Kidney glomerular epithelial cell (primary cell): ENCODE data around the gene ZNF343.

Experiments used
- DNase-seq: peaks from one replicate; lab custom pipeline; 2025; lab: John Stamatoyannopoulos, UW

The ZNF343 gene

DNA sequence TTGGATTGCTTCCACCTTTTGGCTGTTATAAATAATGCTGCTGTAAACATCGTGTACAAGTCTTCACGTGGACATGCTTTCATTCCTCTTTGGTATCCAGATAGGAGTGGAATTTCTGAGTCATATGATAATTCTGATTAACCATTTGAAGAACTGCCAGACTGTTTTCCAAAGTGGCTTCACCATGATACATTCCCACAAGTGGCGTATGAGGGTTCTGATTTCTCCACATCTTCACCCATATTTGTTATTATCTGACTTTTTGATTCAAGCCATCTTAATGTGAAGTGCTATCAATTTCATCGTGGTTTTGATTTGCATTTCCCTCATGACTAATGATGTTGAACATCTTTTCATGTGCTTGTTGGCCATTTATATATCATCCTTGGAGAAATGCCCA, 35.2 kb downstream of the ZNF343 start:
- DNase-seq, result peak; percentile 17

DNA sequence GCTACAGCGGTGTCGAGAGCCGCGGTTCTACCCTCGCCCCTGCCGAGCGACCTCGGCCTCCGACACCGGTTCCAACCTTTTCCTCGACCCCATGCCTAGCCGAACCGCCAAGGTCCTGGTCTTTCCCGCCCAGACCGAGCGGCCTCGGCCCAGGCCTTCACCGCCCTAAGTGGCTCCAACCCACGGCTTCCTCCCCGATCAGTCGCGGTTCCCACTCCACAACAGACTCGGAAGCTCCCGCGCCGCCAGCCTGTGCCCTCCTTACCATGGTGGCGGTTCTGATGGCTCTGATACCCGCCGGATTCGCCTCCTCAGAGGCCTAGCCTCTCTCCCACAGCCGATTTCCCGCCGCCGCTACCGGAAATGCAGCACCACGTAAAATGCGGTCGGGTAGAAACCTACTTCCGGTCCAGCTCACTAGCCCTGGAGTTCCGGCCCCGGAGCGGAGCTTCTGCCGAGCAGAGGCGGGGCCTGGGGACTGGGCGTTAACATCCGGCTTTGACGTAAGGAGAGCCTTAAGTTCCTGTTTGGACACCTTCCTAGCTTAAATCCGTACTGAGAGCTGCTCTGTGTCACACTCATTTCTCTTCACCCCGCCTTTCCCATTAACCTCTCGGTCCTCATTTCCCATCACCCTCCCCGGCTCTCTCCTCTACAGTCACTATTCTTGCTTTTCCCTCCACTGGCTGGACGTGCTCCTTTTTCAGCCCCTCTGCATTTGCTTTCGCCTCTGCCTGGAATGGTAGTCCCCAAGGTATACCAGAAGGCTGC, 38.1 kb downstream of the ZNF343 start, which contains the start of gene SNRPB:
Gene SNRPB, minus strand, starts transcription at position 367 of the 771 bp plus-strand sequence. Its CDS starts 99 bp downstream, at position 268.
- peak; percentile 93 for DNase-seq

DNA sequence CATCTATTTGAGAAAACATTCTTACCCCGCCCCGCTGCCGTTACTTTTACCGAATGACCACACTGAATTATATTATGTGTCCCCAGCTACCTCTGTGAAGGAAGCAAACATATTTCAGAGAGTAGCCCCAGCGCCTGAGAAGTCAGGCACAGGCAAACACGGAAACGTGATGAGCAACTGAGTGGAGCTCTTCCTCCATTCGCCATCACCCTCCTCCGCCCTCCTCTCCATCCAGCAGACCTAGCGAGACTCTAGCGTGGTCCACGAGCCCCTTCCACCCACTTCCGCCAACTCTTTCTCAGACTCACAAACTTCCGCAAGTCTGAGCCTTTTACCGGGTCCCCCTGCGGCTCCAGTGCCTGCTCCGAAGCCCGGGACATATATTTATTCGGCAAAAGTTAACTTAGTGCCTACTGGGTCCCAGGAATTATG, 38.7 kb downstream of the ZNF343 start:
- DNase-seq, result no peak

DNA sequence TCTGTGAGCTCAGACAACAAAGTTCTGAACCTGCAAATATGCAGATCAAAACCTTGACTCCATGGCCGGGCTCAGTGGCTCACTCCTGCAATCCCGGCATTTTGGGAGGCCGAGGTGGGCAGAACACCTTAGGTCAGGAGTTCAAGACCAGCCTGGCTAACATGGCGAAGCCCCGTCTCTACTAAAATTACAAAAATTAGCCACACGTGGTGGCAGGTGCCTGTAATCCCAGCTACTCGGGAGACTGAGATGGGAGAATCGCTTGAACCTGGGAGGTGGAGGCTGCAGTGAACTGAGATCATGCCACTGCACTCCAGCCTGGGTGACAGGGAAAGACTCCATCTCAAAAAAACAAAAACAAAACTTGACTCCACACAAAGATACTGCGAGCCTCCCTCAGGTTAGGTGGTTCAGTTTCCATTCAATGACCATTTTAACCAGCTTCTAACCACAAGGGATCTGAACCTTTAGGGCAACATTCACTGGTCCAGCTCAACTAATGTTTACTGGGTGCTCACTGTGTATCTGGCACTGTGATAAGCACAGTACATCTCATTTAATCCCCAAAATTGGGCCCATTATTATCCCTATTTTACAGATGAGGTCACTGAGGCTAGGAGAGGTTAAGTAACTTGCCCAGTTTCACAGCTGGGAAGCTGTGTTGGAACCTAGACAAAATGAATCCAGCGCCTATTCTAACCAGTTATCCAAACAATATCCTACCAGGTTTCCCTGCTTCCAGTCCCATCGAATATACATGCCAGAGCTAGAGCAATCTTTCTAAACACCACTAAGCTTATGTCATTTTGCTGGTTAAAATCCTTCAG, 39.9 kb downstream of the ZNF343 start:
- DNase-seq, result no peak

DNA sequence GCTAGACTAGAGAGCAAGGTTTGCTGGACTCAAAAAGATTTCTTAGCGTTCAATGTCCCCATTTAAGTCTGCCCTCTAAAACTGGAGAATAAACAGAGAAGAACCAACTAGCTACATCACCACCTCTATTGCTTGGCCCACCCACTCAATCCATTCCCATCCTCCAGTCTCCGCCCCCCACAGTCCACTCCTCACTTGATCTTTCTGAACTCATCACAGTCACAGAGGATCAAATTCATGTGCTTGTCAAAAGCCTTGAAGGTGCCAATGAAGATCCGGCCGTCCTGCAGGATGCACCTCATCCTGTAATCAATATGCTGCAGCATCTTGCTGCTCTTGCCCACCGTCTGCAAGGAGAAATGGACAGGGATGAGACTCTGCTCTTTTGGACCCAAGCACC, 41.3 kb downstream of the ZNF343 start:
- no peak for DNase-seq

DNA sequence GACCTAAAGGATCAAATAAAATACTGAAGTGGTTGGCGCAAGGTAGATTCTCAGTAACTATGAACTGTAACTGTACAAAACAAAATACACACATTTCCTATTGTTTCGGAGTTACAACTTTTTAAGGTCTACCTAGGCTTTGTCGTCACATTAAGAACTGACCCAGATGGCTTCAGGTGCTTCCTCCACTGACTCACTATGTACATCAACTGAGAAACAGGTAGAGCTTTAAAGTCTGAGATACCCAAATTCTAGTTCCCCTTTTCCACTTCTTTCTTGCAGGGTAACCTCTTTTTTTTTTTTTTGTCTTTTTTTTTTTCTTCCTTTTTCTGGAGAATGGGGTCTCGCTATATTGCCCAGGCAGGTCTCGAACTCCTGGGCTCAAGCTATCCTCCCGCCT, 43.6 kb downstream of the ZNF343 start:
- no peak for DNase-seq

DNA sequence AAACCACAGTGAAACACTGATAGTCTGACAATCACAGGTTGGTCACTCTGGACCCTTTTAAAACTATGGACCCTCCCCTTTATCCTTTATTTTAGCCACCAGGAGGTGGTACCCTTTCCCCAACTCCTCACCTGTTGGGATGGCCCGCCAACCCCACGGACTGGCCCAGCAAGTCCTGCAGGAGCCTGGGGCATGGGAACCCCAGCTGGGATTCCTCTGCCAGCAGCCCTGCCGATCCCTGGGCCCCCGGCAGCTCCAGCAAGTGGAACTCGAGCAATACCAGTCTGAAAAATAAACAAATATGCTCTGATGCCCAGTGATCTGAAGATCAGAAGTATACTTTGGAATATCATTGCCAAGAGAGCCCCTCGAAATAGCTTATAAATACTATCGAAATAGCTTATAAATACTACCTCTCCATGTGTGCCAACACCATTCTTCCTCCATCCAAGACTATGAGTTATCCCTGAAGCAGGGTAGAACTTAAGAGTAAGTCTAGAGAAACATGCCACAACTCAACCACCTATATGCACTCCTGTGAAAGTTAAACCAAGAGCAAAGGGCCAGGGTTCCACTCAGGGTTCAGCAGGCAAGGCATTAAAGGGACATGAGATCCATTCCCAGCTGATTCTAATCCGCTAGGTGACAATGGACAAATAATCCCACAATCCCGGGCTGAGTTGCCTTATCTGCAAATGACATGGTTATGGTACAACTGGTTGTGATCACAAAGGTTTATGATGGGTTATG, 44.9 kb downstream of the ZNF343 start:
- DNase-seq, result no peak

DNA sequence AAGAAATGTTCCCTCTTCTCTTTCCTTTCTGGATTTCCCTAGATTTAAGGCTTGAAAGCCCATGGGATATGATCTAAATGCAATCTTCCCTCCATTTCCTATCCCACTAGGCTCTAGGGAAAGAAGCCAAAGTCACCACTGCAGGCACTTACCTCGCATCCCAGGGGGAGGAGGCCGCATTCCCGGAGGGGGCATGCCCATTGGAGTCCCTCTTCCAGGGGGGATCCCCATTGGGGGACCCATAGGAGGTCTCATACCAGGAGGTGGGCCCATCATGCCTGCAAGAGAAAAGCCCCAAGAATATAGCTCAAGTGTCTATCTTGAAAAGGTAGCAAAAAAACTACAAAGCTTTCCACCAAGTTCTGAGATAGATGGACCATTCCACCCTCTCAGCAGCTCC, 46.2 kb downstream of the ZNF343 start:
- DNase-seq, result no peak

DNA sequence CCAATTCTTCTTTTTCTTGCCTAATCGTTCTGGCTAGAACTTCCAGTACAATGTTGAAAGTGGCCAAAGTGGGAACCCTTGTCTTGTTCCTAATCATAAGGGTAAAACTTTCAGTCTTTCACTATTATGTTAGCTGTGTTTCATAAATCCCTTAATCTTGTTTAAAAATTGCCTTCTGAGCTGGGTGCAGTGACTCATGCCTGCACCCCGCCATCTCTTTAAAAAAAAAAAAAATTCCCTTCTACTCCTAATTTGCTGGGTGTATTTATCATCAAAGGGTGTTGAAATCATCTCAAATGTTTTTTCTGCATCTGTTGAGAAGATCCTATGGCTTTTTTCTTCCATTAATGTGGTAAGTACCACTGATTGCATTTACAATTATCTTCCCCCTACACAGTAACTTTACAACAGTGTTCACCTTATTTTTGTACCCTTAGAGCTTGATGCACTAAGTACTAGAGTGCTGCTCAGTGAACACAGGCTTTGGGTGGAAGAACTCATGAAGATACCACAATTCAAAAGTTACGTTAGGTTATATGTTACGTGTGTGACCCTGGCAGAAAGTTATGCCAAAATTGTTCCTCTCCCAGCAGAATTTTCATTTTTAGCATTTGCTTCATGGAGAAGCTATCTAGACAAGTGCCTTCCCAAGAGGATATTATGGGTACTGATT, 47.8 kb downstream of the ZNF343 start:
- no peak for DNase-seq

DNA sequence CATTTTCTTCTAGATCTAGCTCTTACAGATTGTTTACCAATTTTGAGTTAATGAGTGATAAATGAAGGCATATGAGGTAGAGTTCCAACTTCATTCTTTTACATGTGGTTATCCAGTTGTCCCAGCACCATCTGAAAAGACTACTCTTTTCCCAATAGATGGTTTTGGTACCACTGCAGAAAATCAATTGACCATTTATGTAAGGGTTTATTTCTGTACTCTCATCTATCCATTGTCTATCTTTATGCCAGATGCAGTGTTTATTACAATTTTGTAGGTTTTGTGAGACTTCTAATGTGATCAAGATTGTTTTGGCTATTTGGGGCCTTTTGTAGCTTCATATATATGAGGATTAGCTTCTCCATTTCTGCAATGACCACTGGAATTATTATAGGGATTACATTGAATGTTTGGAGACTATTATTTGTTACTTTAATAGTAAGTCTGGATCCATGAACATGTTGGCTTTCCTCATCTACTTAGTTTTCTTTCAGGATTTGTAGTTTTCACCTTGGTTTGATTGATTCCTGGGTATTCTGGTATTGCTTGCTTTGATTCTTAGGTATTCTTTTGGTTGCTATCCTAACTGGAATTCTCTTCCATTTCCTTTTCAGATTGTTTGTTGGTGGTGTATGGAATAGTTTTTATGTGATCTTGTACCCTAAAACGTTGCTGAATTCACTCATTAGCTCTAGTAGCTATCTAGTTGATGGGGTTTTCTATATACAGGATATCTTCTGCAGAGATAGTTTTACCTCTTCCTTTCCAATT, 48.5 kb downstream of the ZNF343 start:
- DNase-seq, result no peak

DNA sequence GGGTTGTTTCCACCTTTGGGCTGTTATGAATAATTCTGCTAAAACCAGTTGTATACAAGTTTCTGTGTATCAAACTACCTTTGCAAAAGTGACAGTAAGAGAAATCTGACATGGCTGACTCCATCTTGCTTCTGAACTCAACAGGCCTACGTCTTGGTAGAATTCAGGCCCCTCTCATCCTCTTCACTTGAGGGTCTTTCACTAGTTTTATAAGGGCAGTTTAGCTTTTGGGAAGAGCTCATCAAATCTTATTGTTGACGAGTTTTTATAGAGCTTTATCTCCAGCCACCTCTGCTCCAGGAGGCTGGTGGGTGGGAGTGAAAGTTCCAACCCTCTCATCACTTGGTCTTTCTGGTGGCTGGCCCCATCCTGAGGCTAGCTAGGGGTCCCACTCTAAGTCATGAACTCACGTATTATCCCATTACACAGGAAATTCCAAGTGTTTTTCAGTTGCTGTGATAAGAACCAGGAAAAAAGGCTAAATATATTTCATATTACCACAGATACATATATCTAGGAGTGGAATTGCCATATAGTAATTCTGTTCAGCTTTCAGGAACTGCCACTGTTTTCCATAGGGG, 49.7 kb downstream of the ZNF343 start:
- DNase-seq, result no peak

DNA sequence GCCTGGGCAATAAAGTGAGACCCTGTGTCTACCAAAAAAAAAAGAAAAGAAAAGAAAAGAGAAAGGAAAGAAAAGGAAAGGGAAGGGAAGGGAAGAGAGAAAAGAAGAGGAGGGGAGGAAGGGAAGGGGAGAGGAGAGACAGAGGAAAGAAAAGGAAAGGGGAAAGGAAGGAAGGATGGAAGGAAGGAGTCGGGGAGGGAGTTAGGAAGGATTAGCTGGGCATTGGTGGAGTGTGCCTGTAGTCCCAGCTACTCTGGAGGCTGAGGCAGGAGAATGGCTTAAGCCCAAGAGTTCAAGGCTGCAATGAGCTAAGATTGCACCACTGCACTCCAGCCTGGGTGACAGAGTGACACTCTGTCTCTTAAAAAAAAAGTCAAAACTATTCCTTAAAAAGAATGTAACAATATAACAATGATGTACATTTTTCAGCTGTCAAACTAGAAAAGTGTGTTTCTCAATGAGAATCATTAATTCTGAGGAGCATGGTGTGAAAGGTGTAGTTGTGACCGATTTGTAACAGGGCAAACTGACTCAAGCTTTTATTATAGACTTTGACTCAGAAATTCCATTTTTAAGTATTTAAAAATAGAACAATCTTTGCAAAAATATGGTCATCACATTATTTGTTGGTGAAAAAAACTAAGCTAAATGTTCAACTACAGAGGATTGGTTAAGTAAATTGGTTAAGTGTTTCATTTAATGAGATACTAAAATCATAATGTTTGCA, 52.8 kb downstream of the ZNF343 start:
- DNase-seq, result no peak

DNA sequence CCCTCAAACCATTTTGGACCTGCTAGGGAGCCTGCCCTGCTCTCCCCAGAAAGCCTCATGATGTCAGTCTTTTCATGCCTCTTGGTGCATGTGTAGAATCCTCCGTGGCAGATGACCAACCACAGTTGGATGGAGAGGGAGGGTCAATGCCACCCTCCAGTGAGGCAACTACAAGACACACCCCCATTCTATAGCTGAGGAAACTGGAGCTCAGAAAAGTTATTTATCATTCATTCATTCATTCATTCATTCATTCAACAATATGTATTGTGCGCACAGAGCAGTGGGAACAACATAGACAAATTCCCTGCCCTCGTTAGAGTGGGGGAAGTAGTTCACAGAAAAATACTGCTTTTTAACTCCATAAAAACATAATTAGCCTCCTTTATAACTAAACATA, 54.9 kb downstream of the ZNF343 start:
- DNase-seq, result no peak

DNA sequence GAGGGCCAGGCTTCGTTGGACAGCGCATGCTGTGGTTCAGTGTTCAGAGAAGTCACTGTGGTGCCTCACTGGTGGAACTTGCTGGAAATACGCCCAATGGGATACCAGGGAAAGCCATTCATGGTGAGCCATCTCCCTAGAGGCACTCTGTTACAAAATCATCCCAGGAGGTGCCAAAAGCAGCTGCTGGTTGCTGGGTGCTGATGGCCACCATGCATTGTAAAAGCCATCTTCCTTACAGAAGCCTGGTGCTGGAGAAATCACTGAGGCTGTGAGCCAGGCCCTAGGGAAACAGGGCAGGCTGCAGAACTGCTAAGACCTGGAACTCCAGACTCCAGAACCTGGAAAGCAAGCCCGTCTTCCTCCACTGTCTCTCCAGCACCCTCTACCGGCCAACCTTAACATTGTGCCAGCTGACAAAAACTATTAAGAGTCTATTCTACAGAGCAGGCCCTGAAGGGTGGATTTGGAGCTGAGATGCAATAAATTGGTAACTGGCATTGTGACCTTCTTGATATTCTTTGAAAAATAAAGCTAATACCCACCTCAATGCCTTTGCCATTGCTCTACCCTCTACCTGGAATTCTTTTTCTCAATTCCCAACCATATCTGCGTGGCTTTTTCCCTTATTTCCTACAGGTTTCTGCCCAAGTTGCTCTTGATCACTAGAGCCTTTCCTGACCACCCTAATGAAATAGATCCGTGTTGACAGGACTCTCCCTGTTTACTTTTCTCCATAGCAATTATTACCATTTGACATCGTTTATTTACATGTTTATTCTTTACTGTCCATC, 56.6 kb downstream of the ZNF343 start:
- DNase-seq, result peak; percentile 53

DNA sequence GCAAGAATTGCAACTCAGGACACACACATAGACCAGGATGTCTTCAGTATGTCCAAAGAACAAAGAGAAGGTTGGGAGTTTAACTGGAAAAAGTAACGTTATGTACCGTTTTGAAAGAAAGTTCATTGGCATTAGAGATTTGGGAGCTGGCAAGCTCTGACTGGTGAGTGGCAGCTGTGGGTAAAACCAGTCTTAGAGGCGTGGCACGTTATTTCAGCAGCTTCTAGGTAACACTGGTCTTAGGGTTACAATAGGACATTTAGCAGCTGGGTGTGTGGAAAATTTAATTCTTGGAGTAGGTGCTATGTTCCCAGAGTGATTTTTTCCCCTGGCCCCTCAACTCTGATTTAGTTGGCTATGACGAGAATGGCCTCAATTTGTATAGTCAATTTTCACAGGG, 57.3 kb downstream of the ZNF343 start:
- no peak for DNase-seq

DNA sequence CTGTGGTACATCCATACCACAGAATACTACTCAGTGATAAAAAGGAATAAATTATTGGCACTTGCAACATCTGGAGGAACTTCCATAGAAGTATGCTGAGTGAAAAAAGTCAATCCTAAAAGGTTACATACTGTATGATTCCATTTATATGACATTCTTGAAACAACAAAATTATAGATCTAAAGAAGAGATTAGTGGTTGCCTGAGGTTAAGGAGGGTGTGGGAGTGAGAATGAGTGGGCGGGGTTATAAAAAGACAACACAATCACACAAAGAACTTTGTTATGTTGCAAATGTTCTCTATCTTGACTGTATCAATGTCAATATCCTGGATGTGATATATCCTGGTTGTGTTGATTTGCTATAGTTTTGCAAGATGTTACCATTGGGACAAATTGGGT, 59.3 kb downstream of the ZNF343 start:
- no peak for DNase-seq

DNA sequence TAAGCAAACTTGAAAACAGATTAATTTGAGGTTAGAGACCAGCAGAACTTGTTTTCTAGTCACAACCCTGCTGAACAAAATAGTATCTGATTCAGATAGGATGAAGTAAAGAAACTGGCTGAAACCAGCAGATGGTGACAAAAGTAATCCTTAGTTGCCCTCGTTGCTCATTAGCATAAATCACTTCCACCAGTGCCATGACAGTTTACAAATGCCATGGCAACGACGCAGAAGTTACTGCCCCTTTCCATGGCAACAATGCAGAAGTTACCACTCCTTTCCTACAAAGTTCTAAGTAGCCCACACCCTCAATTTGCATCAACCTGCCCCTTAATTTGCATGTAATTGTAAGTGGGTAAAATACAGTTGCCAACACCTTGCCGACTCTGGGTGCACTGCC, 61.9 kb downstream of the ZNF343 start:
- DNase-seq, result no peak
